ENCODE data around the gene SERBP1. TPM values are rescaled to one million over a fixed set of nuclear protein-coding genes. Genes with fewer than 3 reads are reported as not detected.

Gene SERBP1
- total RNA-seq, 1 experiment from 2014 or later: 312 TPM

GRCh38 chr1:67371043-67371442 is 59.2 kb downstream of the SERBP1 start:
- POLR2A ChIA-PET (ENCODE audit: unreplicated experiment): interaction anchor here (0.7 kb wide), 1 partner anchor 108 kb away, joined by 6 read pairs; no protein-coding TSS in a partner anchor

GRCh38 chr1:67368046-67368514 is 62.1 kb downstream of the SERBP1 start:
- TF ChIP-seq CTCF (conservative IDR thresholded peaks at IDR 0.05) (no peak), EZH2 (IDR thresholded peaks at IDR 0.05; ENCODE audit: low read depth) (no peak)
- H3K4me1 ChIP-seq (replicated peaks; ENCODE audit: insufficient read depth): peaks cover 15% of the 10 kb centered on the region
- H3K27me3 ChIP-seq (ENCODE audit: insufficient read depth, low read depth): no peaks in the 10 kb centered on the region
- no peaks in the 10 kb centered on the region for H3K79me2 ChIP-seq (ENCODE audit: low read depth)
- intact Hi-C loops (cut with micrococcal nuclease; ENCODE audit: unreplicated experiment): no loop called here
- no peaks in the 10 kb centered on the region for H3K9me3 ChIP-seq (ENCODE audit: insufficient read depth, low read depth)
- BruUV-seq (replicated peaks): no TSS peak
- H3K36me3 ChIP-seq (ENCODE audit: low read depth): no peaks in the 10 kb centered on the region
- POLR2A ChIA-PET (ENCODE audit: unreplicated experiment): no interaction called here
- H3K27ac ChIP-seq: no peak overlapping the region
- H3K9me2 ChIP-seq (ENCODE audit: insufficient read depth): no peaks in the 10 kb centered on the region
- no peak overlapping the region for H2AFZ ChIP-seq
- H4K20me1 ChIP-seq (ENCODE audit: insufficient read depth): no peaks in the 10 kb centered on the region
- CTCF ChIA-PET: no interaction called here
- DNase-seq: no peak
- H3K4me3 ChIP-seq: no peak overlapping the region
- no peak overlapping the region for H3K4me2 ChIP-seq
- H3F3A ChIP-seq (ENCODE audit: insufficient read depth, low read depth): no peaks in the 10 kb centered on the region; the same call in 1 of the 2 replicates

More at GRCh38 chr1:67371043-67371442, 59.2 kb downstream of the SERBP1 start:
- Histone ChIP-seq H3K36me3 (ENCODE audit: low read depth) (no peaks in the 10 kb centered on the region), H3K4me3 (no peak overlapping the region), H3F3A (ENCODE audit: insufficient read depth, low read depth) (peaks cover 2% of the 10 kb centered on the region; the same call in 1 of the 2 replicates), H4K20me1 (ENCODE audit: insufficient read depth) (no peaks in the 10 kb centered on the region), H3K4me2 (no peak overlapping the region), H2AFZ (no peak overlapping the region), H3K9me2 (ENCODE audit: insufficient read depth) (no peaks in the 10 kb centered on the region), H3K4me1 (replicated peaks; ENCODE audit: insufficient read depth) (peaks cover 18% of the 10 kb centered on the region), H3K27me3 (ENCODE audit: insufficient read depth, low read depth) (no peaks in the 10 kb centered on the region), H3K27ac (no peak overlapping the region), H3K9me3 (ENCODE audit: insufficient read depth, low read depth) (no peaks in the 10 kb centered on the region), H3K79me2 (ENCODE audit: low read depth) (no peaks in the 10 kb centered on the region)
- no TSS peak for BruUV-seq (replicated peaks)
- CTCF ChIA-PET: no interaction called here
- no peak for TF ChIP-seq CTCF (conservative IDR thresholded peaks at IDR 0.05)
- TF ChIP-seq EZH2 (IDR thresholded peaks at IDR 0.05; ENCODE audit: low read depth): no peak
- intact Hi-C loops (cut with micrococcal nuclease; ENCODE audit: unreplicated experiment): loop anchor here (10.0 kb wide), 1 partner anchor 374 kb away; no protein-coding TSS in a partner anchor
- no peak for DNase-seq

- no peaks in the 10 kb centered on the region for H4K20me1 ChIP-seq (ENCODE audit: insufficient read depth)
- ChIA-PET POLR2A (ENCODE audit: unreplicated experiment) (no interaction called here), CTCF (no interaction called here)
- intact Hi-C loops (cut with micrococcal nuclease; ENCODE audit: unreplicated experiment): no loop called here
- H3K36me3 ChIP-seq (ENCODE audit: low read depth): no peaks in the 10 kb centered on the region
- H3K9me3 ChIP-seq (ENCODE audit: insufficient read depth, low read depth): no peaks in the 10 kb centered on the region
- peak in 1 of 2 experiments; percentile 39 for DNase-seq
- no peaks in the 10 kb centered on the region for H3K27me3 ChIP-seq (ENCODE audit: insufficient read depth, low read depth)
- H3K27ac ChIP-seq: no peak overlapping the region
- H3K4me1 ChIP-seq (replicated peaks; ENCODE audit: insufficient read depth): peaks cover 13% of the 10 kb centered on the region
- no TSS peak for BruUV-seq (replicated peaks)
- no peaks in the 10 kb centered on the region; the same call in 1 of the 2 replicates for H3F3A ChIP-seq (ENCODE audit: insufficient read depth, low read depth)
- no peaks in the 10 kb centered on the region for H3K9me2 ChIP-seq (ENCODE audit: insufficient read depth)
- no peak overlapping the region for H3K4me3 ChIP-seq
- H3K79me2 ChIP-seq (ENCODE audit: low read depth): no peaks in the 10 kb centered on the region
- no peak overlapping the region for H3K4me2 ChIP-seq
- TF ChIP-seq CTCF (conservative IDR thresholded peaks at IDR 0.05): no peak
- no peak for TF ChIP-seq EZH2 (IDR thresholded peaks at IDR 0.05; ENCODE audit: low read depth)
- H2AFZ ChIP-seq: no peak overlapping the region
Measured at GRCh38 chr1:67367370-67368045, 62.7 kb downstream of the SERBP1 start.
